ACHN (cell line): ENCODE results near the gene STAU1.
"Not testable (repeated sequence)": the region's sequence is repeated elsewhere in the genome, so short reads cannot be mapped to it uniquely, and the experiment has no call there.

Experiments used
- DNase-seq: peaks from one replicate; pipeline ENCODE4 v3.0.0-alpha.2; 2015
- in situ Hi-C: cut with HindIII; loops from 2 replicates; pipeline ENCODE4 v1.10.0; 2017; ENCODE audit warnings: low sequenced_read_pairs, low pct_ligation_motif_present, low pct_unique_long_range_greater_than_20kb

The STAU1 gene

DNA sequence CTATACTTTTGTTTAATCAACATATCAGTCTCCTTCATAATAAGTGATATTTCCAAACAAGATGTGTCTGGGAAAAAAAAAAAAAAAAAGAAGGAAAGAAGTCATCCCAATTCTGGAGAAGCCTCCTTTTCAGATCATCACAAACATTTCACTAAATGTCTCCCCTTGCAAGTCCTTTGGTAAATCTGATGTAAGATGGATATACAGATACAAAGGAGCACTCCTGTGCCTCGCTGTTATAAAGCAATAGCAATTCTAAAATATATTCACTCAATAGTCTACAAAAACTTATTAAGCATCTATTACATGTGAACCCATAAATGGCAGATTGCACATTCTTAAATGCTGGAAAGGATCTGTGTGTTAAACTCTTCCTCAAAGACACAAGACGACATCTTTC is 17.4 kb downstream of the STAU1 start:
- no peak for DNase-seq
- in situ Hi-C loops, result no loop called here

- DNase-seq, result no peak
- in situ Hi-C loops, result no loop called here
Measured at GRCh38 chr20:49169547-49169946, 18.6 kb downstream of the STAU1 start.

GRCh38 chr20:49168864-49169263 is 19.3 kb downstream of the STAU1 start:
- in situ Hi-C loops, DNase-seq: not testable (repeated sequence)

- in situ Hi-C loops, result no loop called here
- peak; percentile 22 for DNase-seq
Measured at GRCh38 chr20:49167811-49168507, 20.2 kb downstream of the STAU1 start.

- no peak for DNase-seq
- in situ Hi-C loops, result no loop called here
Measured at GRCh38 chr20:49166534-49167449, 21.3 kb downstream of the STAU1 start.

DNA sequence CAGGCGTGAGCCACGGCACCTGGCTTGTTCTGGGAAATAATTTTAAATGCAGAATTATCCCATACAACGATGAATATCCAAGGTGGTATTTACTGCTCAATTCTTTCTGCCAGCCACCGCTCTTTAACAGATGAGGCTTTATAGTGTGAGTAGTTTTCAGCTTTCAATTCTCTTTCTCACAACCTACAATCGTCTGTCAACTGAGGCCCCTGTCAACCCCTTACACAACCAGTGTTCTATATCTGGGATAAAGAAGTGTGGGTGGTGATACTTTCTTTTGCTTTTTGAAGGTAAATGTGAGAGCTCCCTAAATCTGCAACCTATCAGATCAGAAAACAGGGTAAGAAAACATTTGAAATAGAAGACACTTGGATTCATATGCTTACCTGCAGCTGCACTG is 22.5 kb downstream of the STAU1 start:
- in situ Hi-C loops, result no loop called here
- no peak for DNase-seq

DNA sequence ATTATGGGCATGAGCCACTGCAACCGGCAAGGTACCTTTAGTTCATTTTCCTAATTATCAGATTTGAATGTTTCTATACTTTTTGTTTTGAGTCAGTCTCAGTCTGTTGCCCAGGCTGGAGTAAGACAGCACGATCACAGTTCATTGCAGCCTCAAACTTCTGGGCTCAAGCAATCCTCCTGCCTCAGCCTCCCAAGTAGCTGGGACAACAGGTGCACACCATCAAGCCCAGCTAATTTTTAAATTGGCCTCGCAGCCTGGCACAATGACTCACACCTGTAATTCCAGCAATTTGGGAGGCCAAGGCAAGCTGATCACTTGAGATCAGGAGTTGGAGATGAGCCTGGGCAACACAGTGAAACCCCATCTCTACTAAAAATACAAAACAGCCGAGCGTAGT is 24.4 kb downstream of the STAU1 start:
- DNase-seq, result no peak
- in situ Hi-C loops, result no loop called here

DNA sequence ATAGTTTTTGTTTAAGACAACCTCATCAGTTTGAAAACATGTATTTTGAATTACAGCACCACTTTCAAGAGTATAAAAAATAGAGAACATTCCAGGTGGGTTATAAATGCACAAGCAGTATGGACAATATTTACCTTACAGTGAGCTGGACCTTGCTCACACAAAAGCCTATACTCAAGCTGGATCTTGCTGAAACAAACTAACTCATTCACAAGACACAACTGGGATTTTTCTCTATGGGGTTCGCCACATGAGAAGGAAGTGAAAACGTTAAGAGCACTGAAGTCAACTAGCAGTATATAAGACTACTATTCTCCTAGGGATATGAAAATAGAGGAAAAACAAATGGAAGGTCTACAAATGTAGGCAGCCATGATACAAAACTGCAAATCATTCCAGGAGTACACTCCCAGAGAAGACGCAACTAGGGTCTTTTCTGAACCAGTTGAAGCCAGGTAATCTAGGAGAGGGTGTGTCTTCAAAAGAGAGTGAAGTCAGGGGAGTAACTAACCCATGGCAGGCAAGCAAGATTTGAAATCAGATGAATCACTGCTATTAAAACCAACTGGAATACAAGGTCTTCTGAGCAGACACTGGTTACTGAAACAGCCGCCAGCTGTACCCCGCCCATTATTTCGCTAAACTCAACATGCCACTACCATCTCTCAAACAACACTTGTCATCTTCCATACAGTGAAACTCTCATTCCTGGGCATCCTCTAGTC is 26.5 kb downstream of the STAU1 start:
- no peak for DNase-seq
- in situ Hi-C loops, result no loop called here

- in situ Hi-C loops, result no loop called here
- no peak for DNase-seq
Measured at GRCh38 chr20:49160057-49160929, 27.8 kb downstream of the STAU1 start.

DNA sequence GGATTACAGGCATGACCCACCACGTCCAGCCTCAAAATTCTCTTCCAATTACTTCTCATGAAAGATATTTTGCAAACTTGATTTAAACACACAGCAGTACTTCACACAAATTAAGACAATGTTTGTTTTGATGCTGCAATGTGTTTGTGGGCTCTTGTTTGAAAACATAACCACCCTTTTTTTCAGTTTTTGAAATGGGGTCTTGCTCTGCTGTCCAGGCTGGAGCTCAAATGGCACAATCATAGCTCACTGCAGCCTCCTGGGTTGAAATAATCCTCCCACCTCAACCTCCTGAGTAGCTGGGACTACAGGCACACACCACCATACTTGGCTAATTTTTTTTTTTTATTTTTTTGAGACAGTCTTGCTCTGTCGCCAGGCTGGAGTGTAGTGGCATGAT is 31.0 kb downstream of the STAU1 start:
- in situ Hi-C loops, result no loop called here
- DNase-seq, result no peak

DNA sequence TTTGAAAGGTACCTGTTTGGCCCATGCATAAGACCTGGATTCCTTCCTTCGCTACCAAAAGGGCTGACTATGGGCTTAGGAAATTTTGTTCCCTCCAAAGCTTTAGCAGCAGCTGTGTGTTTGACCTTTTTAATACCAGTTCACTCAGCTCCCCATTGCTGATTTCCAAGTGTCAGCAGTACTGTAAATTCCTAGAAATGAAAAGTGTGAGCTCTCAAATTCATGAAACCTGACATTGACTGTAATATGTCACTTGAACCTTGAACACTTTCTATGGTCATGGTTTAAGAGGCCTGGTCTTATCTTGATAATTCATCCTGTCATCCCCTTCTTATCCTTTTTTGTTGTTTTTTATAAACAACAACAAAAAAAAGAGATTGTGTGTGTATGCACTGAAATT is 31.7 kb downstream of the STAU1 start:
- in situ Hi-C loops, result no loop called here
- DNase-seq, result no peak

DNA sequence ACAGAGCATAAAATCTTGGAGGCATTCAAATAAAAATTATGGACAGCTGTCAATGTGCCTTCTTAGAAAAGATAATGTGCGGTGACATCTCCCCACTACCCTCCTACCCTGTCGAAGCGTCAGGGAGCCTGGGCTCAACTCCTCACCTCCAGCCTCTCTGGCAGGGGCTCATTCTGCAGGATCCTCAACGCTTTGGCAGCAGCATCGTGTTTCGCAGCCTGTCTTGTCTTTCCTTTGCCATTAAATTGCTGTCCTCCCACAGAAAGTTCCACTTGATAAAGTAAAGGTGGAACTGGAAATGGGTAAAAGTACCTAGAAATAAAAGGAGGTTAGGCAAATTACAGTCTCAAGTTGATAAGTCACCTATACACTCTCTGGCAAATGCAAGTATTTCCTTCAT is 36.7 kb downstream of the STAU1 start:
- in situ Hi-C loops, result no loop called here
- no peak for DNase-seq

DNA sequence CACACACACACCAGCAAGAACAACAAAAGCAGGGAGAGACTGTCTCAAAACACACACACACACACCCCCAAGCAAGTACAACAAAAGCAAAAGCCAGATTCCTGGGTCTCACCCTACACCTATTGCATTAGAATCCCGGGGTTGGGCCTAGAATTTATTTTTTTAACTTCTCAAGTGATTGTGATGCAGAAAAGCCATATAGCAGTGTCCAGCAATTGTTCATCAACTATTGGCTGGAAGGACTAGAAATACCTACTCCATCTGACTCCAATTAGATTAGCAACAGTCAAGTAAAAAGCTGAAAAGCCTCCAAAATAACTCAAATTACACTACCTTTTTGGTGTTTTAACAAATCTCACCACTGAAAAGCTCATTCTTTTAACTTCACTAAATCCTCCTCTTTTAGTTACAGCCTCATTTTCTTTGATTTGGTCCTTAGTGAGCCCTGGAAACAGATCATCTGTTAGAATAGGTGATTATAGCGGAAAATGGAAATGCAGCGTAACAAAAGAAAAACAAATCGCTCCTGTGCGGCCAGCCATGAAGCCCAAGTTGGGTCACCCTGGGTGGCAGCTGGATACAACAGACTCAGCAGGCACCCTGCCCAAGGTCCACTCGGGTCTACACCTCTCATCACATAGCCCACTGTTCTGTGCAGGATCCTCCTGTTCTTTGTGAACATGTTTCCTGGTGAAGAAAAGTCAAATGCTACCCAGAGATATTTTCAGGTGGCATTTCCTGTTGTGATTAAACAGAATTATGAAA is 38.7 kb downstream of the STAU1 start:
- no peak for DNase-seq
- in situ Hi-C loops, result no loop called here

- in situ Hi-C loops, result no loop called here
- DNase-seq, result no peak
Measured at GRCh38 chr20:49148601-49149000, 39.5 kb downstream of the STAU1 start.

- no peak for DNase-seq
- in situ Hi-C loops, result no loop called here
Measured at GRCh38 chr20:49147296-49147695, 40.8 kb downstream of the STAU1 start.

DNA sequence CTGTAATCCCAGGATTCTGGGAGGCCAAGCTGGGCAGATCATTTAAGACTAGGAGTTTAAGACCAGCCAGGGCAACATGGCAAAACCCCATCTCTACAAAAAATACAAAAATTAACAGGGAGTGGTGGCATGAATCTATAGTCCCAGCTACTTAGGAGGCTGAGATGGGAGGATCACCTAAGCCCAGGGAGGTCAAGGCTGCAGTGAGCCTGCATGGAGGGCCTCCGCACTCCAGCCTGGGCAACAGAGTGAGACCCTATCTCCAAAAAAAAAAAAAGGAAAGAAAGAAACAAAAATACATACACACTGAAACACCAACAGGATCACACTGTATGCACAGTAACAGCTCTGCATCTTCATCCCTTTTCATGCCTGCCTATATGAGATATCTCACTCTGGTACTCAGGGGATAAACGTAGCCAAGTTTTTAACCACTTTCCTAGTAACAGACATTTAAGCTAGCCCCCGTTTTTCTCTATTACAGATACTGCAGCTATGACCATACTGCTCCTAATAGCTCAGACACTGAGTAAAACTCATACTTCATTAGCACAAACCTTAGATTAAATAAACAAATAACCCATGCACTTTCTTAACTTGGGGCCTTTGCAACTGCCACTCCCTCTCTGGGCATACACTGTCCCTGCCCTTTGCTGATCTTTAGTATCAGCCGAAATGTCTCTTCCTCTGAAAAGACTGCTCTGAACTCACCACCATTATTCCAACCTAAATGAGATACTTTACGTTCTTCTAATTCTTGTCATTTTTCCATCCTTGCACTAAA is 41.5 kb downstream of the STAU1 start:
- no peak for DNase-seq
- in situ Hi-C loops, result no loop called here

- no peak for DNase-seq
- in situ Hi-C loops, result no loop called here
Measured at GRCh38 chr20:49140834-49141233, 47.3 kb downstream of the STAU1 start.
